Ectodermal cell (in vitro differentiated cells): ENCODE results near the gene MST1.
"Not testable (repeated sequence)": the region's sequence is repeated elsewhere in the genome, so short reads cannot be mapped to it uniquely, and the experiment has no call there.

Experiments used
- H3K27ac ChIP-seq: 2 replicates; pipeline ENCODE4 v1.7.0; 2013; ENCODE audit warnings: mild to moderate bottlenecking, low read depth, low read length; ENCODE audit not compliant: insufficient read depth, poor library complexity, severe bottlenecking
- H3K27me3 ChIP-seq: 2 replicates; pipeline ENCODE4 v1.7.0; 2013; ENCODE audit warnings: mild to moderate bottlenecking, low read length; ENCODE audit not compliant: insufficient read depth, control insufficient read depth, poor library complexity, severe bottlenecking
- H3K36me3 ChIP-seq: one replicate; pipeline ENCODE4 v1.7.0; 2013; ENCODE audit warnings: low read length; ENCODE audit not compliant: control insufficient read depth, insufficient read depth
- H3K4me1 ChIP-seq: one replicate; pipeline ENCODE4 v1.7.0; 2013; ENCODE audit warnings: low read length; ENCODE audit not compliant: control insufficient read depth, insufficient read depth
- H3K4me3 ChIP-seq: 2 replicates; pipeline ENCODE4 v1.7.0; 2013; ENCODE audit warnings: low read depth, low read length, control low read depth; ENCODE audit not compliant: insufficient read depth
- H3K9me3 ChIP-seq: 2 replicates; pipeline ENCODE4 v1.7.0; 2013; ENCODE audit warnings: mild to moderate bottlenecking, low read length, moderate library complexity; ENCODE audit not compliant: control insufficient read depth
- WGBS, 2 experiments: methylation state at CpG; one replicate each; pipeline ENCODE4 v1.1.7; 2013; ENCODE audit warnings: missing lambda C conversion rate in 2 of 2; 5-methylcytosine and 5-hydroxymethylcytosine counted together

MST1 gene

GRCh38 chr3:49700453-49701128, 11.3 kb upstream of the MST1 start:
- H3K36me3 ChIP-seq, result peaks cover 8% of the 10 kb centered on the region
- no peaks in the 10 kb centered on the region for H3K27me3 ChIP-seq
- H3K9me3 ChIP-seq, result no peaks in the 10 kb centered on the region
- H3K4me3 ChIP-seq, result no peak overlapping the region
- H3K27ac ChIP-seq, result no peak overlapping the region
- WGBS, 2 experiments, result 80 to 85% methylated on average over 13 of the region's 13 CpGs
- peaks cover 6% of the 10 kb centered on the region for H3K4me1 ChIP-seq

- Histone ChIP-seq H3K27ac (no peak overlapping the region), H3K27me3 (no peaks in the 10 kb centered on the region), H3K4me3 (no peak overlapping the region), H3K36me3 (peaks cover 8% of the 10 kb centered on the region), H3K9me3 (no peaks in the 10 kb centered on the region), H3K4me1 (peaks cover 6% of the 10 kb centered on the region)
- 92 to 95% methylated on average over 8 of the region's 8 CpGs for WGBS, 2 experiments
These were observed 10.7 kb upstream of the MST1 start for GRCh38 chr3:49700014-49700413.

GRCh38 chr3:49699281-49699979, 10.2 kb upstream of the MST1 start:
- 94 to 95% methylated on average over 16 of the region's 16 CpGs for WGBS, 2 experiments
- H3K27me3 ChIP-seq, result no peaks in the 10 kb centered on the region
- H3K9me3 ChIP-seq, result no peaks in the 10 kb centered on the region
- H3K4me3 ChIP-seq, result no peak overlapping the region
- H3K36me3 ChIP-seq, result peaks cover 8% of the 10 kb centered on the region
- peaks cover 6% of the 10 kb centered on the region for H3K4me1 ChIP-seq
- H3K27ac ChIP-seq, result no peak overlapping the region

GRCh38 chr3:49695350-49696015, 6.2 kb upstream of the MST1 start:
- H3K36me3 ChIP-seq, H3K9me3 ChIP-seq, H3K27ac ChIP-seq, H3K4me3 ChIP-seq, H3K4me1 ChIP-seq, H3K27me3 ChIP-seq: not testable (repeated sequence)
- 95 to 98% methylated on average over 3 to 4 of the region's 4 CpGs for WGBS, 2 experiments

DNA sequence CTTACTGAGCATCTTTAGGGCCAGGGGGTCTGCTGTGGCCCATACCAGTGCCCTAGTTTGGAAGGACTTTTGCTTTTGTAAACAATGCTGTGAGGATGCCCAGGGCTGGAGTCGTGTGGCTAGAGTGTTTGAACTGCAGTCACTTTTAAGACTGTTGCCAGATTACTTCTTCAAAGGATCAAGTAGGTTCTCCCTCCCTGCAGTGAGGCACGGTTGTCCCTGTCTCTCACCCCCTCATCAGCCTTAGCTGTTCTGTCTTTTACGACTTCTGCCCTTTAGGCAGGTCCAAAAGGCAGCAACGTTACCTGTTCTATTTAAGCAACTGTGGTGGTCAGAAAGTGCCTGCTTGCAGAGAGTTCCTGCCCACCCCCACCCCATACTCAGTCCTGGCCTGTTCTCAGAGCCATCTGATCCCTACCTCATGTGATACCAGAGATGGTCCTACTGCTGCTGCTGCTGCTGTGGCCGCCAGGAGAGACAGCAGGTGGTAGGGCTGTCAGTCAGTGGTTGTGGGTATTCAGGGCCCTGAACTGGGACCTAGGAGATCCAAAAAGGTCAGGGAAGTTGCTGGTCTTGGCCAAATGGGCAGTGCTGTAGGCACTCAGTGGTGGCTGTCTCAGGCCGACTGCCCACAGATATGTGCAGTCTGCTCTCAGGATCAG, 5.3 kb upstream of the MST1 start:
- not testable (repeated sequence) for H3K4me3 ChIP-seq, H3K4me1 ChIP-seq, H3K9me3 ChIP-seq, H3K36me3 ChIP-seq, H3K27ac ChIP-seq, H3K27me3 ChIP-seq
- WGBS, 2 experiments, result 77% methylated on average over 6 of the region's 6 CpGs

DNA sequence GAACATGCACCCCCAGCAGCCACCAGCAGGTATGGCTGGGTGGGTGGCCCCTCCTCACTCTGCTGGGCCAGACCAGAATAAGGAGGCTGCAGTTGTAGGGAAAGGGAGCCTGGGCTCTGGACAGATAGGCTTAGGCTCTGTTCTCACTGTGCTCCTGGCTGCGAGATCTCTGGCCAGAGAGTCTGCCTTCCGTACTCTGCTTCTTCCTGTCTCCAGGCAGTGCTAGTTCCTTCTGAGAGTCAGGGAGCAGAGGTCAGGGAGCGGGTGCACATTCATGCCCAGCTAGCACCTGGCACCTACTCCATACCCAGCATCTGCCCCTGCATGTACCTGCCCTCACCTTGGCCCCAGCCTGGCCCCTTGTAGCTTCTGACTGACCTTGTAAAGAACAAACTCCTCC, 2.2 kb upstream of the MST1 start:
- WGBS, 2 experiments, result 90 to 93% methylated on average over 3 of the region's 3 CpGs

GRCh38 chr3:49690856-49691255, 1.6 kb upstream of the MST1 start:
- not testable (repeated sequence) for H3K36me3 ChIP-seq, H3K4me1 ChIP-seq, H3K27me3 ChIP-seq, H3K4me3 ChIP-seq, H3K9me3 ChIP-seq, H3K27ac ChIP-seq
- WGBS, 2 experiments, result 93 to 96% methylated on average over 3 of the region's 3 CpGs

More for the DNA sequence above, 2.2 kb upstream of the MST1 start:
- H3K4me3 ChIP-seq, H3K36me3 ChIP-seq, H3K27ac ChIP-seq, H3K4me1 ChIP-seq, H3K9me3 ChIP-seq, H3K27me3 ChIP-seq: not testable (repeated sequence)

DNA sequence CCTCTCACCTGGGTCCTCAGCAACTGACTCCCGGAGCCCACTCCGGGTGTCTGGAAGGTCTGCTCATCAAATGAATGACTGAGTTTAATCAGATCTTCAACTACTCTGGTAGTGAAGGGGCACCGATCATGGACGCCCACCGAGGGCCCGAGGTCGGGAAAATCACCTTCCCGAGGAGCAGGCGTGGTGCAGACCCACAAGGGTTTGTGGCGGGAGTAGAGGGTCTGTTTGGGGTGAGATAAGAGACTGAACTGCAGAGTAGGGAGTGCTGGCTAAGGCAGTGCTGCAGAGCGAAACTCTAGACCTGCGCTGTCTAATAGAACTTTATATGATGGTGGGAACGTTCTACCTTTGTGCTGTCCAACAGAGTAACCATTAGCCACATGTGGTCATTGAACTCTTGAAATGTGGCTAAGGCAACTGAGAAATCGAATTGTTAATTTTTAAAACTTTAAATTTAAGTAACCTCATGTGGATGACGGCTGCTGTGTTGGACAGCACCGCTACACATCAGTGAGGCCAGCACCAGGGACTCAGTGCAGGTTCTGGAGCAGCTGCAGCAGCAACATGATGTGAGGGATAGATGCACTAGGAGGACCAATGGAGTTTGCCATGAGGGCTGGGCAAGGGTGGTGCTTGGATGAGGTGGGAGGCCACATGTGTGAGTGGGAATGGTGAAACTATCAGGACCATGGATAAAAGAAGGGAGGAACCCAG, 792 bp upstream of the MST1 start:
- not testable (repeated sequence) for H3K4me1 ChIP-seq, H3K27ac ChIP-seq, H3K9me3 ChIP-seq, H3K27me3 ChIP-seq, H3K36me3 ChIP-seq
- 18 to 22% methylated on average over 16 of the region's 16 CpGs for WGBS, 2 experiments
- peak overlapping the region; percentile 82 for H3K4me3 ChIP-seq

GRCh38 chr3:49688338-49689045, 782 bp downstream of the MST1 start:
- H3K36me3 ChIP-seq, H3K4me1 ChIP-seq, H3K27ac ChIP-seq, H3K27me3 ChIP-seq, H3K9me3 ChIP-seq: not testable (repeated sequence)
- H3K4me3 ChIP-seq, result peak overlapping the region; percentile 82
- WGBS, 2 experiments, result 84 to 85% methylated on average over 7 of the region's 7 CpGs
